GM23338 (cell line): Measurements from ENCODE around the gene BMPER. TPM values are rescaled to one million over a fixed set of nuclear protein-coding genes. Genes with fewer than 3 reads are reported as not detected.

ENCODE experiments used
- ATAC-seq: fragments of 200-7000 bp; cut with Tn5 transposase; 3 replicates; pipeline ENCODE4 v1.9.1; 2020
- DNase-seq: peaks from one replicate; pipeline ENCODE4 v3.0.0-alpha.2; 2015; ENCODE audit warnings: low spot score
- H2AFZ ChIP-seq: fragments of 200-600 bp; sonication (generic); 2 replicates; pipeline ENCODE4 v1.8.0; 2016; ENCODE audit warnings: antibody characterized with exemption, mild to moderate bottlenecking, moderate library complexity
- H3F3A ChIP-seq: fragments of 200-600 bp; sonication (generic); replicated peaks from 2 replicates; pipeline ENCODE4 v1.8.0; 2017; ENCODE audit warnings: antibody characterized with exemption, mixed run types, low read depth
- H3K27ac ChIP-seq: fragments of 200-600 bp; sonication (generic); 2 replicates; pipeline ENCODE4 v1.6.1; 2016; ENCODE audit warnings: low read depth
- H3K27me3 ChIP-seq: fragments of 200-600 bp; sonication (generic); 2 replicates; pipeline ENCODE4 v1.8.0; 2016; ENCODE audit warnings: mild to moderate bottlenecking, mixed run types, moderate library complexity; ENCODE audit not compliant: insufficient read depth
- H3K36me3 ChIP-seq: fragments of 200-600 bp; sonication (generic); 2 replicates; pipeline ENCODE4 v1.8.0; 2016; ENCODE audit warnings: mild to moderate bottlenecking; ENCODE audit not compliant: insufficient read depth
- H3K4me1 ChIP-seq: fragments of 200-600 bp; sonication (generic); 2 replicates; pipeline ENCODE4 v1.8.0; 2016; ENCODE audit warnings: mild to moderate bottlenecking, moderate library complexity; ENCODE audit not compliant: insufficient read depth
- H3K4me2 ChIP-seq: fragments of 200-600 bp; sonication (generic); 2 replicates; pipeline ENCODE4 v1.7.1; 2017; ENCODE audit warnings: mixed run types
- H3K4me3 ChIP-seq: fragments of 200-600 bp; sonication (generic); 2 replicates; pipeline ENCODE4 v1.6.1; 2016; ENCODE audit warnings: mixed run types
- H3K79me2 ChIP-seq: fragments of 200-600 bp; sonication (generic); replicated peaks from 2 replicates; pipeline ENCODE4 v1.8.0; 2017; ENCODE audit warnings: mild to moderate bottlenecking; ENCODE audit not compliant: insufficient read depth
- H3K9me2 ChIP-seq: fragments of 200-600 bp; sonication (generic); 2 replicates; pipeline ENCODE4 v1.8.0; 2017; ENCODE audit not compliant: insufficient read depth
- H4K20me1 ChIP-seq: fragments of 200-600 bp; sonication (generic); replicated peaks from 2 replicates; pipeline ENCODE4 v1.8.0; 2017; ENCODE audit warnings: mild to moderate bottlenecking; ENCODE audit not compliant: insufficient read depth
- H3K27ac Mint-ChIP-seq: 2 replicates; pipeline ENCODE4 v1.8.0; 2020; ENCODE audit warnings: inconsistent platforms, mild to moderate bottlenecking, moderate library complexity, mixed read lengths
- H3K27me3 Mint-ChIP-seq: 3 replicates; pipeline ENCODE4 v1.8.0; 2022; ENCODE audit warnings: low read depth, mild to moderate bottlenecking, moderate library complexity, mixed read lengths, inconsistent platforms; ENCODE audit not compliant: insufficient read depth, poor library complexity
- H3K36me3 Mint-ChIP-seq: 3 replicates; pipeline ENCODE4 v1.8.0; 2021; ENCODE audit warnings: low read depth, mild to moderate bottlenecking, inconsistent platforms, moderate library complexity, mixed read lengths
- H3K4me1 Mint-ChIP-seq: 3 replicates; pipeline ENCODE4 v1.8.0; 2020; ENCODE audit warnings: mild to moderate bottlenecking, inconsistent platforms, mixed read lengths
- H3K4me3 Mint-ChIP-seq: 3 replicates; pipeline ENCODE4 v1.8.0; 2021; ENCODE audit warnings: moderate library complexity, mild to moderate bottlenecking, inconsistent platforms, mixed read lengths
- H3K9me3 Mint-ChIP-seq: 3 replicates; pipeline ENCODE4 v1.8.0; 2020; ENCODE audit warnings: moderate library complexity, mild to moderate bottlenecking, inconsistent platforms, mixed read lengths
- CREB1 ChIP-seq: fragments of 250-450 bp; sonication (Bioruptor Pico); IDR thresholded peaks from 2 replicates; pipeline ENCODE4 v1.5.0; 2020; ENCODE audit warnings: low read depth, mild to moderate bottlenecking, moderate library complexity
- JUNB ChIP-seq: IDR thresholded peaks from one replicate; pipeline ENCODE4 v1.6.1; 2016; ENCODE audit warnings: antibody characterized with exemption; ENCODE audit not compliant: unreplicated experiment
- NANOG ChIP-seq: IDR thresholded peaks from 2 replicates; pipeline ENCODE4 v1.6.1; 2016; ENCODE audit warnings: antibody characterized with exemption, borderline replicate concordance
- POLR2AphosphoS5 ChIP-seq: IDR thresholded peaks from 2 replicates; pipeline ENCODE4 v1.6.1; 2016; ENCODE audit warnings: antibody characterized with exemption, low read depth
- STAT1 ChIP-seq: IDR thresholded peaks from one replicate; pipeline ENCODE4 v1.6.1; 2016; ENCODE audit warnings: antibody characterized with exemption; ENCODE audit not compliant: unreplicated experiment
- ZNF331 ChIP-seq: fragments of 250-450 bp; sonication (Bioruptor Pico); IDR thresholded peaks from 2 replicates; pipeline ENCODE4 v1.5.0; 2020; ENCODE audit warnings: low read depth, mild to moderate bottlenecking, moderate library complexity
- polyA plus RNA-seq: library from polyadenylated mRNA; unstranded; fragments of >200 nt; fragmentation: Nextera tagmentation; extraction: Ambion mirVana; gene quantifications from 2 replicates; pipeline ENCODE4 v1.2.1, GENCODE V29; 2016
- total RNA-seq: library from RNA; depleted of rRNA; stranded (reverse); fragments of >200 nt; shearing (Covaris generic); gene quantifications from 2 replicates; pipeline ENCODE4 v1.2.3, GENCODE V29; 2014
- TF ChIP-seq, protein P1 (sequence below), 2 experiments: fragments of 200-600 bp in 1 of 2; sonication (generic) in 1 of 2; conservative IDR thresholded peaks; 2 replicates each; pipeline versions ENCODE4 v1.5.1 to v1.6.1; 2016 to 2017; ENCODE audit warnings: antibody characterized with exemption in 2 of 2, low read depth in 2 of 2, mild to moderate bottlenecking in 2 of 2, moderate library complexity in 1 of 2
- TF ChIP-seq, protein P2 (sequence below): fragments of 250-450 bp; sonication (Bioruptor Pico); IDR thresholded peaks from 2 replicates; pipeline ENCODE4 v1.5.0; 2020; ENCODE audit warnings: mild to moderate bottlenecking, moderate library complexity
- TF ChIP-seq, protein P3 (sequence below): IDR thresholded peaks from one replicate; pipeline ENCODE4 v1.6.1; 2018; ENCODE audit warnings: antibody characterized with exemption; ENCODE audit not compliant: unreplicated experiment

The BMPER gene
- total and polyA plus RNA-seq, 2 experiments from 2014 or later = 0.53 to 1.4 TPM

DNA sequence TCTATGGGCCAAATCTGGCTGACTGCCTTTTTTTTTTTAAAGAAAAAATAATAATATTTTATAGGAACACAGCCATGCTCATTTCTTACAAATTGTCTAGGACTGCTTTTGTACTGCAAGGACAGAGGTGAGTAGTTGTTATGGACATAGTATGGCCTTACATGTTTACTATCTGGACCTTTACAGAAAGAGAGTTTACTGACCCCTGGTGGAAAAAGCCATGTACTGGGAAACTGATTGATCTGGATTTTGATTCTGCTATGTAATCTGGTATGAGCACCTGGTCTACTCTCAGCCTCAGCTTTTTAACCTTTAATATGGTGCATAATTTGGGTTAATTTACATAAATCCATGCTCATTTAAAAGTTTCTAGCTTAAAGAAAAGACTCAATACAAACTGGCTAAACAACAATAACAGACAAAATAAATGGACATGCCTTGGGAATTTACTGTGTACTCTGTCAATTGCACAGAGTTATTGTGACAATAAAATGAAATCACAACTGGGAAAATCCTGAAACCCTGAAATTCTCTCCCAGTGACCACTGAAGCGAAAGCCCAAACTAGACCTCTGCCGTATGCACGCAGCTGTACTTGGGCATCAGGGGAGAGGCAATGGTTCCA lies 260.7 kb downstream of the BMPER start:
- Histone ChIP-seq H3K27ac (no peak overlapping the region), H3K79me2 (no peaks in the 10 kb centered on the region), H3K36me3 (no peaks in the 10 kb centered on the region), H3K4me3 (no peak overlapping the region), H3K27me3 (no peaks in the 10 kb centered on the region), H2AFZ (no peak overlapping the region), H3K4me1 (no peaks in the 10 kb centered on the region), H4K20me1 (no peaks in the 10 kb centered on the region), H3F3A (no peaks in the 10 kb centered on the region), H3K9me2 (no peaks in the 10 kb centered on the region; the same call in 1 of the 2 replicates), H3K4me2 (no peak overlapping the region)
- no peaks in the 10 kb centered on the region for H3K27me3 Mint-ChIP-seq
- no peaks in the 10 kb centered on the region; the same call in 2 of the 3 replicates for H3K4me1 Mint-ChIP-seq
- no peak overlapping the region for H3K27ac Mint-ChIP-seq
- DNase-seq (peak; percentile 75), ATAC-seq (peak; percentile 75)
- no peak overlapping the region for H3K4me3 Mint-ChIP-seq
- TF ChIP-seq, protein P1, sequence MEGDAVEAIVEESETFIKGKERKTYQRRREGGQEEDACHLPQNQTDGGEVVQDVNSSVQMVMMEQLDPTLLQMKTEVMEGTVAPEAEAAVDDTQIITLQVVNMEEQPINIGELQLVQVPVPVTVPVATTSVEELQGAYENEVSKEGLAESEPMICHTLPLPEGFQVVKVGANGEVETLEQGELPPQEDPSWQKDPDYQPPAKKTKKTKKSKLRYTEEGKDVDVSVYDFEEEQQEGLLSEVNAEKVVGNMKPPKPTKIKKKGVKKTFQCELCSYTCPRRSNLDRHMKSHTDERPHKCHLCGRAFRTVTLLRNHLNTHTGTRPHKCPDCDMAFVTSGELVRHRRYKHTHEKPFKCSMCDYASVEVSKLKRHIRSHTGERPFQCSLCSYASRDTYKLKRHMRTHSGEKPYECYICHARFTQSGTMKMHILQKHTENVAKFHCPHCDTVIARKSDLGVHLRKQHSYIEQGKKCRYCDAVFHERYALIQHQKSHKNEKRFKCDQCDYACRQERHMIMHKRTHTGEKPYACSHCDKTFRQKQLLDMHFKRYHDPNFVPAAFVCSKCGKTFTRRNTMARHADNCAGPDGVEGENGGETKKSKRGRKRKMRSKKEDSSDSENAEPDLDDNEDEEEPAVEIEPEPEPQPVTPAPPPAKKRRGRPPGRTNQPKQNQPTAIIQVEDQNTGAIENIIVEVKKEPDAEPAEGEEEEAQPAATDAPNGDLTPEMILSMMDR (conservative IDR thresholded peaks at IDR 0.05; ENCODE audit: low read depth in 2 of 2) = peak; percentile 71 to 73
- TF ChIP-seq, protein P2, sequence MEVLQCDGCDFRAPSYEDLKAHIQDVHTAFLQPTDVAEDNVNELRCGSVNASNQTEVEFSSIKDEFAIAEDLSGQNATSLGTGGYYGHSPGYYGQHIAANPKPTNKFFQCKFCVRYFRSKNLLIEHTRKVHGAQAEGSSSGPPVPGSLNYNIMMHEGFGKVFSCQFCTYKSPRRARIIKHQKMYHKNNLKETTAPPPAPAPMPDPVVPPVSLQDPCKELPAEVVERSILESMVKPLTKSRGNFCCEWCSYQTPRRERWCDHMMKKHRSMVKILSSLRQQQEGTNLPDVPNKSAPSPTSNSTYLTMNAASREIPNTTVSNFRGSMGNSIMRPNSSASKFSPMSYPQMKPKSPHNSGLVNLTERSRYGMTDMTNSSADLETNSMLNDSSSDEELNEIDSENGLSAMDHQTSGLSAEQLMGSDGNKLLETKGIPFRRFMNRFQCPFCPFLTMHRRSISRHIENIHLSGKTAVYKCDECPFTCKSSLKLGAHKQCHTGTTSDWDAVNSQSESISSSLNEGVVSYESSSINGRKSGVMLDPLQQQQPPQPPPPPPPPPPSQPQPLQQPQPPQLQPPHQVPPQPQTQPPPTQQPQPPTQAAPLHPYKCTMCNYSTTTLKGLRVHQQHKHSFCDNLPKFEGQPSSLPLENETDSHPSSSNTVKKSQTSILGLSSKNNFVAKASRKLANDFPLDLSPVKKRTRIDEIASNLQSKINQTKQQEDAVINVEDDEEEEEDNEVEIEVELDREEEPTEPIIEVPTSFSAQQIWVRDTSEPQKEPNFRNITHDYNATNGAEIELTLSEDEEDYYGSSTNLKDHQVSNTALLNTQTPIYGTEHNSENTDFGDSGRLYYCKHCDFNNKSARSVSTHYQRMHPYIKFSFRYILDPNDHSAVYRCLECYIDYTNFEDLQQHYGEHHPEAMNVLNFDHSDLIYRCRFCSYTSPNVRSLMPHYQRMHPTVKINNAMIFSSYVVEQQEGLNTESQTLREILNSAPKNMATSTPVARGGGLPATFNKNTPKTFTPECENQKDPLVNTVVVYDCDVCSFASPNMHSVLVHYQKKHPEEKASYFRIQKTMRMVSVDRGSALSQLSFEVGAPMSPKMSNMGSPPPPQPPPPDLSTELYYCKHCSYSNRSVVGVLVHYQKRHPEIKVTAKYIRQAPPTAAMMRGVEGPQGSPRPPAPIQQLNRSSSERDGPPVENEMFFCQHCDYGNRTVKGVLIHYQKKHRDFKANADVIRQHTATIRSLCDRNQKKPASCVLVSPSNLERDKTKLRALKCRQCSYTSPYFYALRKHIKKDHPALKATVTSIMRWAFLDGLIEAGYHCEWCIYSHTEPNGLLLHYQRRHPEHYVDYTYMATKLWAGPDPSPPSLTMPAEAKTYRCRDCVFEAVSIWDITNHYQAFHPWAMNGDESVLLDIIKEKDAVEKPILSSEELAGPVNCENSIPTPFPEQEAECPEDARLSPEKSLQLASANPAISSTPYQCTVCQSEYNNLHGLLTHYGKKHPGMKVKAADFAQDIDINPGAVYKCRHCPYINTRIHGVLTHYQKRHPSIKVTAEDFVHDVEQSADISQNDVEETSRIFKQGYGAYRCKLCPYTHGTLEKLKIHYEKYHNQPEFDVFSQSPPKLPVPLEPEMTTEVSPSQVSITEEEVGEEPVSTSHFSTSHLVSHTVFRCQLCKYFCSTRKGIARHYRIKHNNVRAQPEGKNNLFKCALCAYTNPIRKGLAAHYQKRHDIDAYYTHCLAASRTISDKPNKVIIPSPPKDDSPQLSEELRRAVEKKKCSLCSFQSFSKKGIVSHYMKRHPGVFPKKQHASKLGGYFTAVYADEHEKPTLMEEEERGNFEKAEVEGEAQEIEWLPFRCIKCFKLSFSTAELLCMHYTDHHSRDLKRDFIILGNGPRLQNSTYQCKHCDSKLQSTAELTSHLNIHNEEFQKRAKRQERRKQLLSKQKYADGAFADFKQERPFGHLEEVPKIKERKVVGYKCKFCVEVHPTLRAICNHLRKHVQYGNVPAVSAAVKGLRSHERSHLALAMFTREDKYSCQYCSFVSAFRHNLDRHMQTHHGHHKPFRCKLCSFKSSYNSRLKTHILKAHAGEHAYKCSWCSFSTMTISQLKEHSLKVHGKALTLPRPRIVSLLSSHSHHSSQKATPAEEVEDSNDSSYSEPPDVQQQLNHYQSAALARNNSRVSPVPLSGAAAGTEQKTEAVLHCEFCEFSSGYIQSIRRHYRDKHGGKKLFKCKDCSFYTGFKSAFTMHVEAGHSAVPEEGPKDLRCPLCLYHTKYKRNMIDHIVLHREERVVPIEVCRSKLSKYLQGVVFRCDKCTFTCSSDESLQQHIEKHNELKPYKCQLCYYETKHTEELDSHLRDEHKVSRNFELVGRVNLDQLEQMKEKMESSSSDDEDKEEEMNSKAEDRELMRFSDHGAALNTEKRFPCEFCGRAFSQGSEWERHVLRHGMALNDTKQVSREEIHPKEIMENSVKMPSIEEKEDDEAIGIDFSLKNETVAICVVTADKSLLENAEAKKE = no peak
- no peak for TF ChIP-seq POLR2AphosphoS5
- TF ChIP-seq ZNF331 (CRISPR knock-in tag) = no peak
- TF ChIP-seq, protein P3, sequence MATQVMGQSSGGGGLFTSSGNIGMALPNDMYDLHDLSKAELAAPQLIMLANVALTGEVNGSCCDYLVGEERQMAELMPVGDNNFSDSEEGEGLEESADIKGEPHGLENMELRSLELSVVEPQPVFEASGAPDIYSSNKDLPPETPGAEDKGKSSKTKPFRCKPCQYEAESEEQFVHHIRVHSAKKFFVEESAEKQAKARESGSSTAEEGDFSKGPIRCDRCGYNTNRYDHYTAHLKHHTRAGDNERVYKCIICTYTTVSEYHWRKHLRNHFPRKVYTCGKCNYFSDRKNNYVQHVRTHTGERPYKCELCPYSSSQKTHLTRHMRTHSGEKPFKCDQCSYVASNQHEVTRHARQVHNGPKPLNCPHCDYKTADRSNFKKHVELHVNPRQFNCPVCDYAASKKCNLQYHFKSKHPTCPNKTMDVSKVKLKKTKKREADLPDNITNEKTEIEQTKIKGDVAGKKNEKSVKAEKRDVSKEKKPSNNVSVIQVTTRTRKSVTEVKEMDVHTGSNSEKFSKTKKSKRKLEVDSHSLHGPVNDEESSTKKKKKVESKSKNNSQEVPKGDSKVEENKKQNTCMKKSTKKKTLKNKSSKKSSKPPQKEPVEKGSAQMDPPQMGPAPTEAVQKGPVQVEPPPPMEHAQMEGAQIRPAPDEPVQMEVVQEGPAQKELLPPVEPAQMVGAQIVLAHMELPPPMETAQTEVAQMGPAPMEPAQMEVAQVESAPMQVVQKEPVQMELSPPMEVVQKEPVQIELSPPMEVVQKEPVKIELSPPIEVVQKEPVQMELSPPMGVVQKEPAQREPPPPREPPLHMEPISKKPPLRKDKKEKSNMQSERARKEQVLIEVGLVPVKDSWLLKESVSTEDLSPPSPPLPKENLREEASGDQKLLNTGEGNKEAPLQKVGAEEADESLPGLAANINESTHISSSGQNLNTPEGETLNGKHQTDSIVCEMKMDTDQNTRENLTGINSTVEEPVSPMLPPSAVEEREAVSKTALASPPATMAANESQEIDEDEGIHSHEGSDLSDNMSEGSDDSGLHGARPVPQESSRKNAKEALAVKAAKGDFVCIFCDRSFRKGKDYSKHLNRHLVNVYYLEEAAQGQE = no peak
- TF ChIP-seq NANOG = no peak
- TF ChIP-seq STAT1 = no peak
- TF ChIP-seq CREB1 (CRISPR knock-in tag) = no peak
- no peak for TF ChIP-seq JUNB
- H3K9me3 Mint-ChIP-seq = no peaks in the 10 kb centered on the region; the same call in 1 of the 3 replicates
- no peaks in the 10 kb centered on the region; the same call in 2 of the 3 replicates for H3K36me3 Mint-ChIP-seq
